Osteoblast (primary cell): ENCODE results near the gene AIFM2. TPM values are rescaled to one million over a fixed set of nuclear protein-coding genes. Genes with fewer than 3 reads are reported as not detected.

ENCODE experiments used
- DNase-seq: peaks from one replicate; pipeline ENCODE4 v3.0.0; 2011; ENCODE audit warnings: low spot score, mixed read lengths; ENCODE audit not compliant: insufficient read length; ENCODE audit errors: missing footprints
- H2AFZ ChIP-seq: 2 replicates; pipeline ENCODE4 v1.6.0; 2011; ENCODE audit warnings: mild to moderate bottlenecking, low read length
- H3K27ac ChIP-seq: 2 replicates; pipeline ENCODE4 v1.5.1; 2011; ENCODE audit warnings: mild to moderate bottlenecking, low read depth, low read length, moderate library complexity
- H3K27me3 ChIP-seq: 2 replicates; pipeline ENCODE4 v1.6.0; 2012; ENCODE audit warnings: mild to moderate bottlenecking, control low read depth, inconsistent platforms, low read length, moderate library complexity; ENCODE audit not compliant: insufficient read depth
- H3K36me3 ChIP-seq: 2 replicates; pipeline ENCODE4 v1.5.1; 2011; ENCODE audit warnings: mild to moderate bottlenecking, low read length, control low read depth, moderate library complexity; ENCODE audit not compliant: insufficient read depth
- H3K4me1 ChIP-seq: 2 replicates; pipeline ENCODE4 v1.5.1; 2011; ENCODE audit warnings: mild to moderate bottlenecking, low read length, control low read depth, moderate library complexity; ENCODE audit not compliant: insufficient read depth
- H3K4me2 ChIP-seq: 2 replicates; pipeline ENCODE4 v1.6.0; 2011; ENCODE audit warnings: mild to moderate bottlenecking, low read length; ENCODE audit not compliant: insufficient read depth
- H3K4me3 ChIP-seq: fragments of 200-600 bp; sonication (generic); 3 replicates; pipeline ENCODE4 v1.5.1; 2012; ENCODE audit warnings: mild to moderate bottlenecking, low read length, inconsistent platforms; ENCODE audit not compliant: insufficient read depth
- H3K79me2 ChIP-seq: 2 replicates; pipeline ENCODE4 v1.6.0; 2012; ENCODE audit warnings: mild to moderate bottlenecking, low read length, control low read depth, inconsistent platforms; ENCODE audit not compliant: insufficient read depth
- H3K9me3 ChIP-seq: 2 replicates; pipeline ENCODE4 v1.5.1; 2011; ENCODE audit warnings: low read depth, low read length, control low read depth
- H4K20me1 ChIP-seq: 2 replicates; pipeline ENCODE4 v1.6.0; 2012; ENCODE audit warnings: mild to moderate bottlenecking, low read length, control low read depth; ENCODE audit not compliant: insufficient read depth
- total RNA-seq: library from RNA; depleted of rRNA; stranded (reverse); fragments of >200 nt; gene quantifications from 2 replicates; pipeline ENCODE4 v1.2.3, GENCODE V29; 2012
- TF ChIP-seq, protein P1 (sequence below): IDR thresholded peaks from 2 replicates; pipeline ENCODE4 v1.5.1; 2011; ENCODE audit warnings: mild to moderate bottlenecking, low read depth, low read length, moderate library complexity; ENCODE audit errors: extremely low read depth

AIFM2 gene
- total RNA-seq, 1 donor: 14.8 TPM

DNA sequence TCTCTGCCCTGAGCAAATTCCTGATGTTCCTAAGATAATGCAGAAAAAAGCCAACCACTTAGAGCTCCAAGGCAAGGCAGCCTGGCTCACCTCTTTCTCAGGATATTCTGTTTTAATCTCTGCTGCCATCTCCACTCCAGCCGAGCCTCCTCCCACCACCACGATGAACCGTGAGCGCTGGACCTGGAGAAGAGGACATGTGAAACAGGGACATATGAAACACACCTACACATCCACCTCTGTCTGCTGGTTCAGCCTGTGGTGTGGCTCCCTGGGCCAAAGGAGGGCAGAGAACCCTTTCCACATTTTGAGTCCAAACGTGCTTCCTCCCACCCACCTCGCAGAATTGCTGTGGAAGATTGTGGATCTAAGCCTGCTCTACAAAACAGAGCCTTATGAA is 12.2 kb downstream of the AIFM2 start:
- Histone ChIP-seq H3K36me3 (peaks cover 21% of the 10 kb centered on the region), H3K4me1 (no peaks in the 10 kb centered on the region), H3K27ac (no peak overlapping the region), H3K4me3 (no peak overlapping the region), H3K79me2 (no peaks in the 10 kb centered on the region), H3K9me3 (no peaks in the 10 kb centered on the region), H4K20me1 (peaks cover 11% of the 10 kb centered on the region), H3K4me2 (no peak overlapping the region), H2AFZ (no peak overlapping the region), H3K27me3 (no peaks in the 10 kb centered on the region)
- no peak for DNase-seq
- TF ChIP-seq, protein P1, sequence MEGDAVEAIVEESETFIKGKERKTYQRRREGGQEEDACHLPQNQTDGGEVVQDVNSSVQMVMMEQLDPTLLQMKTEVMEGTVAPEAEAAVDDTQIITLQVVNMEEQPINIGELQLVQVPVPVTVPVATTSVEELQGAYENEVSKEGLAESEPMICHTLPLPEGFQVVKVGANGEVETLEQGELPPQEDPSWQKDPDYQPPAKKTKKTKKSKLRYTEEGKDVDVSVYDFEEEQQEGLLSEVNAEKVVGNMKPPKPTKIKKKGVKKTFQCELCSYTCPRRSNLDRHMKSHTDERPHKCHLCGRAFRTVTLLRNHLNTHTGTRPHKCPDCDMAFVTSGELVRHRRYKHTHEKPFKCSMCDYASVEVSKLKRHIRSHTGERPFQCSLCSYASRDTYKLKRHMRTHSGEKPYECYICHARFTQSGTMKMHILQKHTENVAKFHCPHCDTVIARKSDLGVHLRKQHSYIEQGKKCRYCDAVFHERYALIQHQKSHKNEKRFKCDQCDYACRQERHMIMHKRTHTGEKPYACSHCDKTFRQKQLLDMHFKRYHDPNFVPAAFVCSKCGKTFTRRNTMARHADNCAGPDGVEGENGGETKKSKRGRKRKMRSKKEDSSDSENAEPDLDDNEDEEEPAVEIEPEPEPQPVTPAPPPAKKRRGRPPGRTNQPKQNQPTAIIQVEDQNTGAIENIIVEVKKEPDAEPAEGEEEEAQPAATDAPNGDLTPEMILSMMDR: no peak

DNA sequence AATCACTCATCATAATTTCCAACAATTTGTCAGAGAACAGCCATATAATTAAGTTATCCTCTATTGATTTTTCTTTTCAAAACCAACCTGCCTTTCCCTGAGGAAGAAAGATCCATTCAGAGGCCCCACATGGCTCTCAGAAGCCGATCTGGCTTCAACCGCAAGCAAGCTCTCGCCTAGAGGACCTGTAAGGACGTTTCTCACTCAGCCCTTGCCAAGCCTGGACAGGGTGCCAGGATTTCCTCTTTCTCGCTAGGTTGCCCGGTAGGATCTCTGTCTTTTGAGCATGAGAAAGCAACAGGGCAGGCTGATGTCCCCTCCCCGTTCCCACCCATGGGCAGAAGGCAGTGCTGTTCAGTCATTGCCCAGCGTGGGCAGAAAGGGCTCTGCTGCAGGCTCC is 13.0 kb downstream of the AIFM2 start:
- Histone ChIP-seq H4K20me1 (peaks cover 11% of the 10 kb centered on the region), H3K4me3 (no peak overlapping the region), H2AFZ (no peak overlapping the region), H3K27ac (no peak overlapping the region), H3K4me2 (no peak overlapping the region), H3K4me1 (no peaks in the 10 kb centered on the region), H3K36me3 (peaks cover 28% of the 10 kb centered on the region), H3K79me2 (no peaks in the 10 kb centered on the region), H3K9me3 (no peaks in the 10 kb centered on the region), H3K27me3 (no peaks in the 10 kb centered on the region)
- no peak for DNase-seq
- TF ChIP-seq, protein P1: no peak

DNA sequence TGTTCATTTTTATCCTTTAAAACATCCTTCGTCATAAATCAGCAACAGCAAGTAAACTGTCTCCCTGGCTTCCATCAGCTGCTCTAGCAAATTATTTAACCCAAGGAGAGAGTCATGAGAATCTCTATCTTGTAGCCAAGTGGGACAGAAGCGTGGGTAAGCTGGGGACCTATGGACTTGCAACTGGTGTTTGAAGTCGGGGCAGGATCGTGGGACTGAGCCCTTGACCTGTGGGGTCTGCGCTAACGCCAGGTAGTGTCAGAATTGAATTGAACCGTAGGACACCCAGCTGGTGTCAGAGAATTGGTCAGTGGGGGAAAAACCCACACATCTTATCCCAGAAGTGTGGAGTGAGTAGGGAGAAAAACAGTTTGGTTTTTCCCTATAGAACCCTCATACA is 13.4 kb downstream of the AIFM2 start:
- TF ChIP-seq, protein P1: no peak
- no peak overlapping the region for H3K27ac ChIP-seq
- no peak overlapping the region for H2AFZ ChIP-seq
- no peak overlapping the region for H3K4me3 ChIP-seq
- no peaks in the 10 kb centered on the region for H3K4me1 ChIP-seq
- H3K36me3 ChIP-seq: peaks cover 29% of the 10 kb centered on the region
- no peak for DNase-seq
- no peaks in the 10 kb centered on the region for H3K79me2 ChIP-seq
- peaks cover 11% of the 10 kb centered on the region for H4K20me1 ChIP-seq
- no peak overlapping the region for H3K4me2 ChIP-seq
- no peaks in the 10 kb centered on the region for H3K27me3 ChIP-seq
- H3K9me3 ChIP-seq: no peaks in the 10 kb centered on the region

DNA sequence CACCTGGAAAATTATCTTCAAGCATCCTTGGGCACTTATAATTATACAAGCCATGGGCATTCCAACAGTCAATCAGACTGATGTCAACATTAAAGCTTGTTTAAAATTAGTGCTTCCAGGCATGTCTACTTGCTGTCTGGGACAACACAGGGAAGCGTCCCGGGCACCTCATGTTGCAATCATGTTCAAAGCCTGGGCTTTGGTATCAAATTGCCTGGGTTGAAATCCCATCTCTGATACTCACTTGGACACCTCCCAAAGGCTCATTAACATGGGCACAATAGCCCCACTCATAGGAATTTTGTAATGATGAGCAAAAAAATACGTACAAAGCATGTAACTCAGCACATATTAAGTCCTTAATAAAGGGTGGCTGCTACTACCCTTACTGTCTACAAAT is 14.4 kb downstream of the AIFM2 start:
- DNase-seq: no peak
- Histone ChIP-seq H3K79me2 (no peaks in the 10 kb centered on the region), H3K4me3 (no peak overlapping the region), H2AFZ (no peak overlapping the region), H3K36me3 (peaks cover 37% of the 10 kb centered on the region), H3K4me2 (no peak overlapping the region), H3K9me3 (no peaks in the 10 kb centered on the region), H4K20me1 (peaks cover 11% of the 10 kb centered on the region), H3K27me3 (no peaks in the 10 kb centered on the region), H3K4me1 (no peaks in the 10 kb centered on the region), H3K27ac (no peak overlapping the region)
- TF ChIP-seq, protein P1: no peak
